CD4-positive, alpha-beta T cell treated with Interleukin-17A for 4 hours (primary cell): ENCODE results near the gene ZYX.
"Not testable (repeated sequence)": the region's sequence is repeated elsewhere in the genome, so short reads cannot be mapped to it uniquely, and the experiment has no call there.

Experiments
- DNase-seq: peaks from one replicate; pipeline ENCODE4 v3.0.0-alpha.2; 2020; ENCODE audit warnings: mixed read lengths

Gene ZYX

DNA sequence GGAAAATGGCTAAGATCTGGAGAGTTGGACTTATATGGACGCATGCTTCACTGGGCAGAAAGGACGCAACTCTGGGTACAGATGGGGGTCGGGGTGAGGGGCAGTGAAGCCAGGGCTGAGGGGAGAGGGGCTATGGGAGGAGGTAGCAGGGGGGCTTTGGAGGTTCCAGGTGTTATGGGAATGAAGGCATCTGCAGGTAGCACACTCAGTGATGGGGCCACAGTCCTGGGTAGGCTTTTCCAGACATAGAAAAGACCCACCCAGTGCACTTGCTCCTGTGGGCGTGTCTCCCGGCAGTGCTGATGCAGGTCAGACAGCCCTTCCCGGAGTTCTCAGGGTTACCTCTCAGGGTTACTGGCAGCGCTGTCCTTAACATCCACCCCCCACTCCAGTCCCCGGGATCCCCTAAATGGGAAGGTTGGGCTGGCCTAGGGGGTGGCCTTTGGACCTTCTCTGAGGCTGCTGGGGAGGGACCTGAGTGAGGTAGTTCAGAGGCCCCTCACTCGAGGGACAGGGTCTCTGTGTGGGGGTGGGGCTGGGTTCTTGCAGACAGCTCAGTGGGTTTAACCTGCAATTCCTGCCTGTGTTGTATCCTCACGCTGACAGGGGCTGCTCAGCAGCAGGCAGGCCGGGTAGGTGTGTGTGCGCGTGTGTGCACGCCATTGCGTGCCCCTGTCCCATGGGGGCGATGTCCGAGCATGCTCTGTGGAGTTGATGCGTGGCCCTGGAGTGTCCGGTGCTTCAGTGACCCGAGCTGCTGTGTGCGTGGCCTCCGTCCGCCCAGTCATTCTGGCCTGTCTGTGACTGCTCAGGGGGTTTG lies 6.2 kb downstream of the ZYX start:
- no peak for DNase-seq

DNA sequence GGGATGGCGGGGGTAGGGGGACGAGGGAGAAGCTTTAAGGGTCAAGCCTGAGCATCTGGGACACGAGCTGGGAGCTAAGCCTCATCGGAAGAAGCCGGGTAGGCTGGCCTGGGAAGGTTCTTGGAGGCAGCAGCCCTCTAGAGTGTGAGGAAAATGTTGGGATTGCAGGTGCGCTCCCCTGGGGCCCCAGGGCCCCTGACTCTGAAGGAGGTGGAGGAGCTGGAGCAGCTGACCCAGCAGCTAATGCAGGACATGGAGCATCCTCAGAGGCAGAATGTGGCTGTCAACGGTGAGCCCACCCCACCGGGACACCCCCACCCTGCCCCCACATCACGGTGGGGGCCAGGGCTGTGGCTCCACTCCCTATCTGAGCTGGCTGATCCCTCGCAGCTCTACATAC lies 6.9 kb downstream of the ZYX start:
- no peak for DNase-seq

DNA sequence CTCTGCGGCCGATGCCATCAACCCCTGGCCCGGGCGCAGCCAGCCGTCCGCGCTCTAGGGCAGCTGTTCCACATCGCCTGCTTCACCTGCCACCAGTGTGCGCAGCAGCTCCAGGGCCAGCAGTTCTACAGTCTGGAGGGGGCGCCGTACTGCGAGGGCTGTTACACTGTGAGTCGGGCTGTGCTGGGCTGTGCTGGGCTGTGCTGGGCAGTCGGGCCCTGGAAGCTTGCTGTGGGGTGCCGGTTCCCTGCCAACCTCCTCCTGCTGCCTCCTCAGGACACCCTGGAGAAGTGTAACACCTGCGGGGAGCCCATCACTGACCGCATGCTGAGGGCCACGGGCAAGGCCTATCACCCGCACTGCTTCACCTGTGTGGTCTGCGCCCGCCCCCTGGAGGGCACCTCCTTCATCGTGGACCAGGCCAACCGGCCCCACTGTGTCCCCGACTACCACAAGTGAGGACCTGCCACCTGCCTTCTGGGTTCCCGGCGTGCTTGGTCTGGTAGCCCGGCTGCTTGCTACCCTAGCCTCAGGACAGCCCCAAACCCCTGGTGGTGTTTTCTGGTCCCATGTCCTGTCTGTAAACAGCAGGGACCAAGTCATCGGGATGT lies 7.5 kb downstream of the ZYX start:
- DNase-seq: no peak

DNA sequence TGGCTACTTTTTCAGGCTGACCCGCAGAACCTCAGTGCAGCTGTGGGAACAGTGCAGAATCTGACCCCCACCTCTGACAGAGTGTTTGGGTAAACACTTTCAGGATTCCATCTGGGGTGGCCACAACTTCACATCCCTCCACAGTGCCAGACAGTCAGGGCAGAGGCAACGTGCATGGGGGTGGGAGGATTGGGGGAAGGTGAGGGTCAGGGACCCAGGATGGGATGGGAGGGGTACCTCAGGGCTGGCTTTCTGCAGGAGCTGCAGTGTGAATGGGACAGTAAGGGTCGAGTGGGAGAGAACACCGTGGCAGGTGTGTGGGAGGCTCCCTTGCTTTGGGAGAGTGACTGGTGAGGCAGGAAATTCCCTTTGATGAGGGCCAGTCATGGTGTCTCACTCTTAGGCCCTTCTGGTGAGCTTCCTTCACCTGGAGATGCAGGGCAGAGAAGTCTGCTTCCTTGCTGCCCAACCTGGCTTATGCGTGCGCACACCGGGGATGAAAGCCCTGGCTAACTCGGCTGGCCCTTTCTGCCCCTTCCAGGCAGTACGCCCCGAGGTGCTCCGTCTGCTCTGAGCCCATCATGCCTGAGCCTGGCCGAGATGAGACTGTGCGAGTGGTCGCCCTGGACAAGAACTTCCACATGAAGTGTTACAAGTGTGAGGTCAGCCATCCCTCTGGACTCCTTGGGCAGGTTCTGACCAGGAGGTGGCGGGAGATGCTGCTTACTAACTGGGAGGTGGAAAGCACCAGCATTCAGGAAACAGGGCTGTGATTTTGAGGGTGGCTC lies 8.4 kb downstream of the ZYX start:
- no peak for DNase-seq

DNA sequence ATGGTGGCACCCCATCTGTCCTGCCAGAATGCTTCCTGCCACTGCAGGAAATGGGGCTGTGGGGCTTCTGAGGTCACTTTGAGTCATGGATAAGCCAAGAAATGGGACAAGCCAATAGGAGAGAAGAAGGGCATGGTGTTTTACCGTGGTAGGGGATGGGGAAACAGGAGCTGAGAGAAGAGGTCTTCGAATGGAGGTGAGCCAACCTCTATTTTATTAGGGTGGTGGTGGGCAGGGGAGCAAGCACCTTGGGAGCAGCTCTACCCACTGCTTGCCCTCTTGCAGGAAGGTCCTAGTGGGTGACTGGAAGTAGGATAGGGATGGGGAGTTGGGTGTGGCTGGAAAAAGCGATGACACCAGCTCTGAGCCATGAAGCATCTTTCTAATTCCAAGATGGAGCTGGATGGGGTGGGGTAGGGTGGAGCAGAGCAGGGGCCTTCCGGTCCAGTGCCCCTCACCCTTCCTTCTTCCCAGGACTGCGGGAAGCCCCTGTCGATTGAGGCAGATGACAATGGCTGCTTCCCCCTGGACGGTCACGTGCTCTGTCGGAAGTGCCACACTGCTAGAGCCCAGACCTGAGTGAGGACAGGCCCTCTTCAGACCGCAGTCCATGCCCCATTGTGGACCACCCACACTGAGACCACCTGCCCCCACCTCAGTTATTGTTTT lies 9.1 kb downstream of the ZYX start:
- DNase-seq: no peak

DNA sequence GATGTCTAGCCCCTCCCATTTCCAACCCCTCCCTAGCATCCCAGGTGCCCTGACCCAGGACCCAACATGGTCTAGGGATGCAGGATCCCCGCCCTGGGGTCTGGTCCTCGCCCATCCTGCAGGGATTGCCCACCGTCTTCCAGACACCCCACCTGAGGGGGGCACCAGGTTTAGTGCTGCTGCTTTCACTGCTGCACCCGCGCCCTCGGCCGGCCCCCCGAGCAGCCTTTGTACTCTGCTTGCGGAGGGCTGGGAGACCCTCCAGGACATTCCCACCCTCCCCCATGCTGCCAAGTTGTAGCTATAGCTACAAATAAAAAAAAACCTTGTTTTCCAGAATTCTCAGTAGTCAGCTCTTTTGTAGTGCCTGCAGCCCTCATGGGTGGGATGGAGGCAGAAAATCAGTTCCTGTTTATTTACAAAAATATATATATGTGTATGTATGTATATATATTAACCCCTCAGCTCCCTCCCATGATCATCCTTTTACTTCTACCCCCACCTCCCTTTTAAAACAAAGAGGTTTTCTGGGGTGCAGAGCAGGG lies 9.7 kb downstream of the ZYX start:
- DNase-seq: no peak

DNA sequence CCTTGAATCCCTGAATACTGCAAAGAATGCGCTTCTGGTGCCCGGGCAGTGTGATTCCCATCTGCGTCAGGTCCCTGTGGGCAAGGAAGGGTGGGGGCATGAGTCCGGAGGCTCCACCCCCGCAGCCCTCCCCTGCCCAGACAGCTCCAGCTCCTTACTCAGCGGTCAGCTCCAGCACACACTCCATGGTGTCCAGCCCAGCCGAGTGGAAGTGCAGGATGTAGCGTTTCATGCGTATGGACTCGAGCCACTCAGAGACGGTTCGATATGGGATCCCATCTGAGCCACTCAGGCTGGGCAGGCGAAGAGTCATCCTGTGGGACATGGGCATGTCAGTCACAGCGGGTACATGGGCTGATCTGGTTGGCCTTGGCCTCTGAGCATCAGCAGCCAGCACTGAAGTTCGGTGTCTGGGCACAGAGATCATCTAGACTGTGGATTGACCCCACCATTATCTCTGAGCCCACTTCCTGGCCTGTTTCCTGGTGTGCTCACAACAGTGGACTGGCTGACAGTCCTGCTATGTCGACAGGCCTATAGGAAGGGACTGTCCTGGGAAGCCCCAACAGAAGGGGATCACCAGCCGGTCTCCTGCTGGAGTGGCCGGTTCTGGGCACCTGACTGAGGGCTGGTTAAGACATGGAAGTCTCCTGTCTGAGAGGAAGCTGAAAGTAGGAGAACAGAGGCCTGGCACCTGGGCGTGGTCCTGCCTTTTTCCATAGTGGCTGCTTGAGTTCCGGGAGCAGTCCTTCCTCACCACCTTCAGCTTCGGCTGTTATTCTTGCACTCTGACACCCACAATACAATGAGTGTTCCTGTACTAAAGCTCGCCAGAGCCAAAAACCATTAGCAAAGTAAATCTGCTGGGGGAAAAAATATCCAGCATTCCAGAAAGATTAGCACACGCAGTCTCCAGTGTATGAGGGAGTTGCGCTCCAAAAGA lies 10.6 kb downstream of the ZYX start:
- no peak for DNase-seq

DNA sequence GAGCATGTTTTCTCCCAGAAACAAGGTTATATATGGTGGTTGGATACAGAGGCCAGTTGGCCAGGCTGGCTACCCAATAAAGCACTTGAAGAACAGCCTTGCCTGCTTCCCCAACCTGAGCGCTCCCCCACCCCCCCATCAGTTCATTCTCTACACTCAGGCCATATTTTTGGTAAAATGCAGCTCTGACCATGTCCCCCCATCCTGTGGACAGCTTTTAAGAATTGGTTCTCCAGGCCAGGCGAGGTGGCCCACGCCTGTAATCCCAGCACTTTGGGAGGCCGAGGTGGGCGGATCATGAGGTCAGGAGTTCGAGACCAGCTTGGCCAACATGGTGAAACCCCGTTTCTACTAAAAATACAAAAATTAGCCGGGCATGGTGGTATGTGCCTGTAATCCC lies 11.3 kb downstream of the ZYX start:
- not testable (repeated sequence) for DNase-seq

DNA sequence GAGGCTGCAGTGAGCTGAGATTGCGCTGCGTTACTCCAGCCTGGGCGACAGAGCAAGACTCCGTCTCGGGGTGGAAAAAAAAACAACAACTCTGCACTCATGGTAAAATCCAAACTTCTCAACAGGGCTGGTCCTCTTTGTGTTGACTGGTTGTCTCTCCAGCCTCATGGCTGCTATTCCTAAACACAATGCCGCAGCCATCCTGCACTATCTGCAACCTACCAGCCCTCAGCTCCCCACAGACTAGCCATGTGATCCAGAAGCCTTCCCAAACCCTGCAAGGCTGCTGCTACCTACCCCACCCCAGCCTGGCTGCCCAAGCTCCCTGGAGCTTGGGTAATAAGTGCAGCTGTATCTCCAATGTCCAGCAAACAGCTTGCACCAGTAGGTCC lies 11.7 kb downstream of the ZYX start:
- DNase-seq: no peak

DNA sequence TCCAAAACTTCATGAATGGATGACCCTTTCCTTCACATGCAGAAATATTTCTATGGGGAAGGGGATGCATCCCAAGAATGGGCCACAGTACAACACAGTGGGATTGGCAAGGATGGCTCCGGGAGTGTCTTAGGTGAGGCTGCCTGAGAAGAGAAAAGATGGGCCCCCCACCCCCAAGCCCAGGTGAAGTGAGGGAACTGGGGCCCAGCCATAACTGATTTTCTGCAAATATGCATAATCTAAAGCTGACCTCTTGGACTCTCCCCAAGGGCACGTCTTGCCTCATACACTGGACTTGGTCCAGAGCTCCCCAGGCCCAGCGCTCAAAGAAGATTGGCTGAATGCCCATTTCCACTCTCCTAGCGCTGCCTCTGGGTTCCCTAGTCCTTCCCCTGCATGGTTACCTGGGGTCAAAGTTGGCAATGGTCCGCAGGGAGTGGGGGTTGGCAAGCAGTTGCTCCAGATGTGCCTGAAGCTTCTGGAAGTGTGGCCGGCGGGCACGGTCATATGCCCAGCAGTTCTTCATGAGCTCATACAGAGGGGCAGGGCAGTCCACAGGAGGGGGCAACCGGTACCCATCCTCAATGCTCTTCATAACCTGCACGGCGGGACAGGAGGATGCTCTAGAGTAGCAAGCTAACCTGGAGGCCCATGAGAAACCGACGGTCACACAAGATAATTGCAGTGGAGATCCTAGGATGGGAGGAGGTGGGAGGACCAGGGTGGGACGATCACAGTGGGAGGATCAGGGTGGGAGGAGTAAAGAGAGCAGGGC lies 12.3 kb downstream of the ZYX start:
- no peak for DNase-seq

DNA sequence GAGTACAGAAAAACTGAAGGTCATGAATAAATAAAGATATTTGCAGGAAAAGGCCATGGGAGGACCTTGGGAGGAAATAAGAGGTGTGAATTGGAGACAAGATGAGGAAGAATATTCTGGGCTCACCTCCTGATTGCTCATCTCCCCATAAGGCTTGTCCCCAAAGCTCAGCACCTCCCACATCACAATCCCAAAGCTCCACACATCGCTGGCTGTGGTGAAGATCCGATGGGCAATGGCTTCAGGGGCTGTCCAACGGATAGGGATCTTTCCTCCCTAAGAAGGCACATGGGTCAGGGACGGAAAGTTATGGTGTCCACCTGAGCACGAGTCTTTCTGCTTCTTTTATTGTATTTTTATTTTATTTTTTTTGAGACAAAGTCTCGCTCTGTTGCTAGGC lies 12.9 kb downstream of the ZYX start:
- DNase-seq: no peak

DNA sequence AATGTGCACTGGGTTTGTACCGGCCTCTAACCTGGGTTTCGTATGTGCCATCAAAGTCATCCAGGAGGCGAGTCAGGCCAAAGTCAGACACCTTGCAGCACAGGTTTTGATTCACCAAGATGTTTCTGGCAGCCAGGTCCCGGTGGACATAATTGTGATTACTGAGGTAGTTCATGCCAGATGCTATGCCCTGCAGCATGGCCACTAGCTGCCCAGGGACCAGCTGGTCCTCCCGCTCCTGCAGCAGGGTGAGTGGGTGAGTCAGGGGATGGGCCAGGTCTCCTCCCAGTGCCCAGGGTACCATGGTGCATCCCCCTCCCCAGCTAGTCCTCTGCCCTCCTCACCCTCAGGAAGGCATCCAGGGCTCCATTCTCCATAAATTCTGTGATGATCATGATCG lies 13.6 kb downstream of the ZYX start:
- no peak for DNase-seq

DNA sequence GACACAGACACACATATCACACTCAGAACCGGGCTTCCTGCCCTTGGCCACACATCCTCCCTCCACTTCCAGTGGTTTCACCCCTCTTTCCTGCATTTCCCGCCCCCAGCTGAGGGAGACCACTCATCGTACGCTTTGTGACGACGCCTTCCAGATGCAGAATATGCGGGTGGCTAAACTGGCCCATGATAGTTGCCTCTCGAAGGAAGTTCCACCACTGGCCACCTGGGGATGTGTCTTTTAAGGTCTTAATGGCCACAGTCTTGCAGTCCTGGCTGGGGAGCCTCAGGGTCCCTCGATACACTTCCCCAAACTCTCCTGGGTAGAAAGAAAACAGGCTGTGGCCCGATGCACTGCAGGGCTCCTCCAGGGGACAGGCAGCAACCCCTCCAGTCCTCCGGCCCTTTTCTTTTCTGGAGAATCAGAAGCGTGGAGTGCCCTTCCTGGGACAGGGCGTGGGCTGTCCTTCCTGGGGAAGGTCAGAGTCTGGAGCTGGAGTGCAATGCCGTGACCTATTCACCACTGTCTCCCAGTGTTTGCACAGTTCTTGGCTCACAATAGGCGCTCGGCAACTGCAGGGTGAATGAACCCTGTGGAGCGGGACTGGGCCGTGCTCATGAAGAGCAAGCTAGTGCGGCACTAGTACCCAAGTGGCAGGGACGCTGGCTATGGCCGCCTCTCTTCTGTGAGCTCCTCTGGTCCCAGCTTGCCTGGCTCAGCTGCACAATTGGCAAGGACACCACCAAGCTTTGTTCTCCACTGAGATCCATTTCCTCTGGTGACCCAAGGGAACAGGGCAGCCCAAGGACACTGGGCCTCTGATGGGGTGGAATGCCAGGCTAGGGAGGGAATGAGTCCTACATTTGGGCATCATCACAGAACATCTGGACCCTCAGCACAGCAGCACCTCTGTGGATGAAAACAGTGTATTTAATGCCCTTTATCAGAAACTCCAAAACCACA lies 14.3 kb downstream of the ZYX start:
- DNase-seq: no peak

DNA sequence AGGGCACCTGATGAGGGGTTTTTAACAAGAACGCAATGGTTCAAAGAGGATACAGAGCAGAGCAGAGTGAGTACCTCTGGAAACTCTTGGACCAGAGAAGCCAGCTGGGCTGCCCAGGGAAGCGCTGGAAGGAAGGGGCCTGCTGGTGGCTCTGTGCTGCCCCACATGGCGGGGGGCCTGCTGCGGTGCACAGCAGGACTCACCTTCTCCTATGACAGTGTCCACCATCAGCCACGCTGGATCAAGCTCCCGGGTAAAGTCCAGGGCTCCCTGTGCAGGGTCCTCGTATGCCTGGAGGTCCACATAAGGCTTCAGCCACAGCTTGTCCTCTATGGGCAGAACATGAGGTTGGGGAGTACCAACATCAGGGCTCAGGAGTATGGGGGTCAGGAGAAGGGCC lies 15.0 kb downstream of the ZYX start:
- DNase-seq: no peak

DNA sequence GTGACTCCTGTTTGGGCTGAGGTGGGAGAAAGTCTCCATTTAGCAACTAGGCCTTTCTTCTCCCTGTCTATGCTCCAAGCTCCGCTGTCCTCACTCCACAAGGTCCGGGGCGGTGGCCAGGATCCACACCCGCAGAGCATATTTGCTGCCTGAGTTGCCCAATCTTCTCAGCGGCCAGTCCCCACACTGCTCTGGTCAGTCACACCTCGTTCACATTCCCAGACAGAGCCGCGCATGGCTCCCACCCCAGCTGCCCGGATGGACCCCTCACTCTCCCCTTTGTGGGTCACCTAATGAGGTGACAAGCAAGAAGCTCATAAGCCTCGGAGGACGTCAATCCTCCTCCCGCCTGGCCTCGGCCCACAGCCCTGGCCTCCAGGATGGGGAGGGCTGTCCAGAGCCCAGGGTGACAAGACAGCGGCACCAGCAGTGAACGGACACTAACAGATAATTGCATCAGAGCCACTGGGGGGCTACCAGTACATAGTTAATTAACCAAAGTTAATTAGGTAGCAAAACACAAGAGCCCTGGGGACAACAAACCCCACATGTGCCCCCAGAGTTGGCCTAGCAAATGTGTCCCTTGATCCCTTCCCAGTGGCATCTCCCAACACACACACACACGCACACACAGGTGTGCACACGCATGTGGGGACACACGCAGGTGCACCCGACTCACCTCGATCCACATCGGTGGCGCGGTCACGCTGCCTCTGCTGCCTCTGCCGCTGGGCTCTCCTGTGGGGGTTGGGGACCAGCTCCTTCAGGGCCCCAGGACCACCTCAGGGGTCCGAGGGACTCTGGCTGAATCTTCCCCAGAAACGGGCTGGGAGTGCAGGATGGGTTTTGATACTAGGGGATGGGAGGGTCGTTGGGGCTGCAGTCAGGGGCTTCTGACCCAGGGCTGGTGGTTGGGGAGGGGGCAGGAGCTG lies 15.7 kb downstream of the ZYX start:
- no peak for DNase-seq

DNA sequence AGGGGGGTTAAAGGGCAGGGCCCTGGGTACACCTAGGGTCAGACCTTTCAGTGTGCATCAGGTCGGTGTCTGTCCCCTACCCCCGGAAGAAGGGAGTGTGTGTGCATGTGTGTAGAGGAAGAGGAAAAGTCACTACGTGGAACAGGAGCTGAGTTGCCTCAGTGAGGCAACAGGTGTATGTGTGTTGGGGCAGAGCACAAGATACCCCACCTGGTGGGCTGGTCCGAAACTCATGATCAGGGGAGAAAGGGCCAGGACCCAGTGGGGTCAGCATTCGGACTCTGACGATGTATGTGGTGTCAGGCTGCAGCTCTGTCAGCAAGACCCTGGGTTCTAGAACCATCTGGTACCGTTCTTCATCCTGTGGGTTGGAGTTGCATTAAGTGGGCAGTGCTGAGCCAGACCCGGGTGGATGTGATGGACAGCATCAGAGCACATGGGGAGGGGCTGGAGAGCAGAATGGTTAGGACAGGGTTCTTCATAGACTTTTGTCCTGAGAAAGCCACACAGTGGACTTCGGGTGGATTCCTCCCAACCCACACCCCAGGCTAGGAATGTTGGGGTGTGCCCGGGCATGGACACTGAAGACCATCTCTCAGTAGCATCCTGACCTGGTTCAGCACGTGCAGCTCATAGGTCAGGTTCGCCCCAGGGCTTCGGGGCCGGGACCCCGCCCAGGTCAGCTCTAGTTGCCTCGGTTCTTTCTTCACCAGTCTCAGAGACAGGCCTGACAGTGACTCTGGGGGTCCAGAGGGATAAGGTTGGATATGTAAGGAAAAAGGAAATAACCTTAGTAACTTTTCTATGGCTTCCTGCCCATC lies 16.8 kb downstream of the ZYX start:
- DNase-seq: no peak

DNA sequence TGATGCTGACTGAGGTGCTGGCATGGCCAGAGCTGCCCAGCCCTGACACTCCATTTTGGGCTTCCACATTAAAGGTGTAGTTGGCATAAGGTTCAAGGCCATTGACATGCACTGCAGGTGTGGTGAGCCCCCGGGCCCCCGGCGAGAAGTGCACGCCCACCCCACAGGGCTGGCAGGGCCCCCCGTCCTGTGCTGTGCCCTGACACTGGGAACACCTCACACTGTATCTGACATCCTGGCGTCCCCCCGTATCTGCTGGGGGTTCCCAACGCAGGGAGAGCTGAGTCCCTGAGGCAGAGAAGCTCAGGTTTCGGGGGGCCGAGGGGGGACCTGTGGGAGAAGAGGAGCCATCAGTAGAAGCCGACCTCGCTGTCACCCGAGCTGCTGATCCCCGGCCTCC lies 17.5 kb downstream of the ZYX start:
- DNase-seq: no peak

DNA sequence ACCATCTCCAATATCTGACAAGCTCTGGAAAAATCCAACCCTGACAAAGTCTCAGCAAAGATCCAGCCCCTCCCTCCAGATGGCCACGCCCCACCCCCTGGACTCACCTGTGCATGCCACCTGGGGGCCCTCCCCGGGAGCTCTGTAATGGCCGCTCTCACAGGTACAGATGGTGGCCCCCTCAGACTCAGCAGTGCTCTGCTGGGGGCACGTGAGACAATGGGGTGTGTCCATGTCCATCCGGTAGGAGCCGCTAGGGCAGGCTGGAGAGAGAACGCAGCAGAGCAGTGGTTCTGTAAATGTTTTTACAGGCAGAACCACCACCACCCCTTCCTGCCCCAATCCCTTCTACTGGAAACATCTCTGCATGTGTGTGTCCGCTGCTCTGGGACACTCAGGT lies 18.0 kb downstream of the ZYX start:
- DNase-seq: no peak
